PC-9 (cell line): ENCODE results near the gene CHN1. TPM values are rescaled to one million over a fixed set of nuclear protein-coding genes. Genes with fewer than 3 reads are reported as not detected.

Experiments used
- BruUV-seq: library from RNA; stranded (reverse); fragments of 400-500 nt; replicated peaks from 2 replicates; lab custom pipeline; 2021; lab: Mats Ljungman, UMichigan
- CTCF ChIA-PET: fragments of 300-600 bp; sonication (Branson Sonifier 250); formaldehyde crosslinking; loops from one replicate; lab custom pipeline; 2022; ENCODE audit warnings: antibody characterized with exemption; lab: Charles Lee
- POLR2A ChIA-PET: fragments of 300-600 bp; sonication (Branson Sonifier 250); formaldehyde crosslinking; loops from one replicate; lab custom pipeline; 2022; ENCODE audit warnings: antibody characterized with exemption; ENCODE audit not compliant: unreplicated experiment; lab: Charles Lee
- DNase-seq, 2 experiments: peaks; one replicate each; pipeline versions ENCODE4 v3.0.0 to v3.0.0-alpha.2; 2015 to 2022; ENCODE audit warnings: mixed read lengths in 1 of 2
- H2AFZ ChIP-seq: fragments of 200-600 bp; sonication (generic); 2 replicates; pipeline ENCODE4 v1.8.1; 2017; ENCODE audit warnings: antibody characterized with exemption
- H3F3A ChIP-seq: fragments of 200-600 bp; sonication (generic); 2 replicates; pipeline ENCODE4 v1.8.1; 2017; ENCODE audit warnings: antibody characterized with exemption, mild to moderate bottlenecking, low read depth; ENCODE audit not compliant: insufficient read depth
- H3K27ac ChIP-seq: fragments of 200-600 bp; sonication (generic); 2 replicates; pipeline ENCODE4 v1.6.1; 2016; ENCODE audit warnings: mixed run types
- H3K27me3 ChIP-seq: fragments of 200-600 bp; sonication (generic); 2 replicates; pipeline ENCODE4 v1.6.1; 2016; ENCODE audit warnings: low read depth, mixed run types; ENCODE audit not compliant: insufficient read depth
- H3K36me3 ChIP-seq: fragments of 200-600 bp; sonication (generic); 2 replicates; pipeline ENCODE4 v1.6.1; 2016; ENCODE audit warnings: low read depth, mixed run types
- H3K4me1 ChIP-seq: fragments of 200-600 bp; sonication (generic); replicated peaks from 2 replicates; pipeline ENCODE4 v1.6.1; 2016; ENCODE audit warnings: mixed run types; ENCODE audit not compliant: insufficient read depth
- H3K4me2 ChIP-seq: fragments of 200-600 bp; sonication (generic); 2 replicates; pipeline ENCODE4 v1.6.1; 2017; ENCODE audit warnings: mixed run types
- H3K4me3 ChIP-seq: fragments of 200-600 bp; sonication (generic); 2 replicates; pipeline ENCODE4 v1.6.1; 2016; ENCODE audit warnings: mixed run types
- H3K79me2 ChIP-seq: fragments of 200-600 bp; sonication (generic); 2 replicates; pipeline ENCODE4 v1.6.1; 2017; ENCODE audit warnings: low read depth, mixed run types
- H3K9me2 ChIP-seq: fragments of 200-600 bp; sonication (generic); 2 replicates; pipeline ENCODE4 v1.8.1; 2017; ENCODE audit warnings: mild to moderate bottlenecking; ENCODE audit not compliant: insufficient read depth
- H3K9me3 ChIP-seq: fragments of 200-600 bp; sonication (generic); 2 replicates; pipeline ENCODE4 v1.8.1; 2016; ENCODE audit warnings: low read depth; ENCODE audit not compliant: insufficient read depth
- H4K20me1 ChIP-seq: fragments of 200-600 bp; sonication (generic); 2 replicates; pipeline ENCODE4 v1.8.1; 2017; ENCODE audit not compliant: insufficient read depth
- EZH2 ChIP-seq: fragments of 200-600 bp; sonication (generic); IDR thresholded peaks from 2 replicates; pipeline ENCODE4 v1.8.0; 2017; ENCODE audit warnings: antibody characterized with exemption, low read depth
- intact Hi-C: fragments of 100-400 bp; cut with micrococcal nuclease; formaldehyde crosslinking; loops from one replicate; pipeline ENCODE4 v1.10.0; 2022; ENCODE audit not compliant: unreplicated experiment
- total RNA-seq: library from RNA; stranded (reverse); gene quantifications from 2 replicates; pipeline ENCODE4 v1.2.3, GENCODE V29; 2021
- TF ChIP-seq, protein P1 (sequence below): fragments of 200-600 bp; sonication (generic); conservative IDR thresholded peaks from 2 replicates; pipeline ENCODE4 v1.6.1; 2017; ENCODE audit warnings: mixed run types, antibody characterized with exemption, mild to moderate bottlenecking, moderate library complexity

CHN1 gene
- total RNA-seq, 1 experiment from 2014 or later, result 14.0 TPM

DNA sequence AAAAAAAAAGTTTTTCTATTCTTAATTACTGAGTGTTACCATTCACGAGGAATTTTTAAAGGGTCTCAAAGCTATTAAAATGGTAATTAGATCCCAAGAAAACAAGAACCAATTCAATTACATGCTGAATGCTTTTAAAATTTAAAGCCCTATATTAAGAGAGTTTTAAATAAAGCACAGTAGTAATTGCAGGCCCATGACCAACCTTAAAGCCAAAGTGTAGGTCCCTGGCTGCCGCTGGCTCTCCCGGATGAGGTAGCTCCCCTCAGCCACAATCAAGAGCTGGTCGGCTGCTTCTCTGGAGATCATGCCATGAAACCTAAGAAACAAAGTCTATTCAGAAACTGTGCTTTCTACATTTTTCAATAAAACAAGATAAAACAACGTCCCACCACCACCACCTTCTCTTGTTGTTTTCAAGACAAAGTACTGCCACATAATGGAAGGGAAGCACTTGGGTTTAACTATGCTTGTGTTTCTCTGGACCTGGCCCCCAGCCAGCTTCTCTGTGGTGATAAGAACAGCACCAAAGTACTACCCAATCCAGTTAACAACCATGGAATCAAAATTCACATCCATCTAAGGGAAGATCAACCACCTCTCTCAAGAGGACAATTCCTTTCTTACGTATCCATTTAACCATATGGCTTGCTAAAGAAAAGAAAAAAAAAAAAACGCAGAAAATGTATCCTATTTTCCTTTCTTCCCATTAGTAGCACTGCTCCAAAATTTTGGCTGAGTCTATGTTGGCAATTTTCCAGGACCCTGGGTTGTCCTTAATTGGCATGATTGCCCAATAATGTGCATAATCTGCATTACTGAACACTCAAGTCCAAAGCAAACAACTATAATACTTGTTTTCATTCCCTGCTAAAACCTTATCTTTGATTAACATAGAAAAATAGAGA is 90.1 kb downstream of the CHN1 start:
- H3K4me3 ChIP-seq, result no peak overlapping the region
- intact Hi-C loops, result no loop called here
- BruUV-seq, result no TSS peak
- H3K9me2 ChIP-seq, result no peaks in the 10 kb centered on the region
- H3K27me3 ChIP-seq, result no peaks in the 10 kb centered on the region
- H4K20me1 ChIP-seq, result no peaks in the 10 kb centered on the region
- no peaks in the 10 kb centered on the region for H3F3A ChIP-seq
- DNase-seq, result no peak
- H3K4me2 ChIP-seq, result no peak overlapping the region
- no peak for TF ChIP-seq EZH2
- TF ChIP-seq, protein P1, sequence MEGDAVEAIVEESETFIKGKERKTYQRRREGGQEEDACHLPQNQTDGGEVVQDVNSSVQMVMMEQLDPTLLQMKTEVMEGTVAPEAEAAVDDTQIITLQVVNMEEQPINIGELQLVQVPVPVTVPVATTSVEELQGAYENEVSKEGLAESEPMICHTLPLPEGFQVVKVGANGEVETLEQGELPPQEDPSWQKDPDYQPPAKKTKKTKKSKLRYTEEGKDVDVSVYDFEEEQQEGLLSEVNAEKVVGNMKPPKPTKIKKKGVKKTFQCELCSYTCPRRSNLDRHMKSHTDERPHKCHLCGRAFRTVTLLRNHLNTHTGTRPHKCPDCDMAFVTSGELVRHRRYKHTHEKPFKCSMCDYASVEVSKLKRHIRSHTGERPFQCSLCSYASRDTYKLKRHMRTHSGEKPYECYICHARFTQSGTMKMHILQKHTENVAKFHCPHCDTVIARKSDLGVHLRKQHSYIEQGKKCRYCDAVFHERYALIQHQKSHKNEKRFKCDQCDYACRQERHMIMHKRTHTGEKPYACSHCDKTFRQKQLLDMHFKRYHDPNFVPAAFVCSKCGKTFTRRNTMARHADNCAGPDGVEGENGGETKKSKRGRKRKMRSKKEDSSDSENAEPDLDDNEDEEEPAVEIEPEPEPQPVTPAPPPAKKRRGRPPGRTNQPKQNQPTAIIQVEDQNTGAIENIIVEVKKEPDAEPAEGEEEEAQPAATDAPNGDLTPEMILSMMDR, result no peak
- no peaks in the 10 kb centered on the region for H3K36me3 ChIP-seq
- no peaks in the 10 kb centered on the region for H3K4me1 ChIP-seq
- ChIA-PET POLR2A (interaction anchor here (0.6 kb wide), 1 partner anchor 1586 kb away, joined by 4 read pairs; no protein-coding TSS in a partner anchor), CTCF (interaction anchor here (0.6 kb wide), 1 partner anchor 11 kb away, joined by 8 read pairs; no protein-coding TSS in a partner anchor)
- H3K9me3 ChIP-seq, result no peaks in the 10 kb centered on the region
- no peak overlapping the region for H2AFZ ChIP-seq
- no peak overlapping the region for H3K27ac ChIP-seq
- no peaks in the 10 kb centered on the region for H3K79me2 ChIP-seq

DNA sequence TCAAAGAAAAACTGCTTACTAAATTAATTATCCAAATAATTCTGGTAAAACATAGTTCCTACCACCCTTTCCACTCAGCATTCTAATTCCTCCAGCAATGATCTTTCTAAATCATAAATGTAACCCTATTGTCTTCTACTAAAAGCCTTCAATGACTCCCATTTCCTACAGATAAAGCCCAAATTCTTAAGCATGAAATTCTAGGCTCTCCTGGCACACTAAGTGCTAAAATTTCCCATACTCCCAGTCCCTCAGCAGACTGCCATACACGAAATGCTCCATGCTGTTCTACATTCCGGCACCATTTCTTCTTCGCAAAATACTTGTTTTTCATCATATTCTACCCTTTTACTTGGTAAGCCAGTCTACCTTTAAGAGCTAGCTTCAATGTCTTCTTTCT is 96.9 kb downstream of the CHN1 start:
- Histone ChIP-seq H3K79me2 (no peaks in the 10 kb centered on the region), H3K27me3 (no peaks in the 10 kb centered on the region), H4K20me1 (no peaks in the 10 kb centered on the region), H3K4me3 (no peak overlapping the region), H2AFZ (no peak overlapping the region), H3K27ac (no peak overlapping the region), H3K9me2 (no peaks in the 10 kb centered on the region), H3K4me2 (no peak overlapping the region), H3K9me3 (no peaks in the 10 kb centered on the region), H3F3A (no peaks in the 10 kb centered on the region), H3K36me3 (no peaks in the 10 kb centered on the region), H3K4me1 (no peaks in the 10 kb centered on the region)
- CTCF ChIA-PET, result no interaction called here
- BruUV-seq, result no TSS peak
- TF ChIP-seq EZH2, result no peak
- TF ChIP-seq, protein P1, result no peak
- intact Hi-C loops, result no loop called here
- POLR2A ChIA-PET, result no interaction called here
- no peak for DNase-seq

DNA sequence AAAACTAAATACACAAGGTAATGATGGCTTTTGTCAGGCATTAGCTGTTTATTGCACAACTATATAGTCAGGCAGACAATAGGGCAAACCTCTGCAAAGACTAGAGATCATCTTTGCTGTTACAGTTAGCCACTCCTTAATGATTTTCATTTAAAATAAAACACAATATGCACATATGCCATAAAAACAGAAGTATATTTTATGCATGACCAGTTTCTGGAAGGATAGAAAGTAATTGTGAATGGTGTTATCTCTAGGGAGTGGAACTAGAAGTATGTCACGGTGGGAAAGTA is 102.0 kb downstream of the CHN1 start:
- no peaks in the 10 kb centered on the region for H3K9me2 ChIP-seq
- no peaks in the 10 kb centered on the region for H3K36me3 ChIP-seq
- H4K20me1 ChIP-seq, result no peaks in the 10 kb centered on the region
- no peaks in the 10 kb centered on the region for H3F3A ChIP-seq
- no peak for TF ChIP-seq EZH2
- TF ChIP-seq, protein P1, result no peak
- no peak overlapping the region for H3K4me3 ChIP-seq
- BruUV-seq, result no TSS peak
- no peak overlapping the region for H2AFZ ChIP-seq
- intact Hi-C loops, result no loop called here
- no peak overlapping the region for H3K27ac ChIP-seq
- no peaks in the 10 kb centered on the region for H3K27me3 ChIP-seq
- H3K4me2 ChIP-seq, result no peak overlapping the region
- DNase-seq, result peak in 1 of 2 experiments; percentile 26
- H3K9me3 ChIP-seq, result no peaks in the 10 kb centered on the region
- ChIA-PET CTCF (no interaction called here), POLR2A (no interaction called here)
- no peaks in the 10 kb centered on the region for H3K79me2 ChIP-seq
- H3K4me1 ChIP-seq, result no peaks in the 10 kb centered on the region
